ENCODE data around the gene NSFL1C. TPM values are rescaled to one million over a fixed set of nuclear protein-coding genes. Genes with fewer than 3 reads are reported as not detected.
A peak's percentile ranks its signal among the peaks of the same experiment; 100 is the strongest.

NSFL1C gene
- total and polyA plus RNA-seq, 2 of the 4 experiments (the other 2 are of a cell fraction), result 33.0 to 40.3 TPM

- Histone ChIP-seq H3K56ac (ENCODE audit: extremely low read depth, insufficient read depth, low read length) (no peak overlapping the region), H3K4me3 (ENCODE audit: insufficient read depth, low read depth, low read length) (no peak overlapping the region), H2BK120ac (ENCODE audit: low read depth, low read length) (no peak overlapping the region), H3K27me3 (ENCODE audit: control insufficient read depth, insufficient read depth, low read length) (no peaks in the 10 kb centered on the region), H4K20me1 (ENCODE audit: insufficient read depth, low read length) (0 out of 2 replicates have a peak, but pooled peaks cover 5% of the 10 kb centered on the region), H3K79me1 (ENCODE audit: low read depth in 1 of 2, low read length in 2 of 2) (peaks cover 31 to 43% of the 10 kb centered on the region in 2 experiments), H3K4ac (ENCODE audit: low read depth, low read length) (no peak overlapping the region), H3K9me1 (ENCODE audit: insufficient read depth, low read length) (peaks cover 11% of the 10 kb centered on the region; the same call in 1 of the 2 replicates), H2BK5ac (ENCODE audit: low read depth, low read length, poor library complexity, severe bottlenecking) (no peak overlapping the region), H4K5ac (ENCODE audit: low read depth, low read length) (no peak overlapping the region), H3K4me2 (ENCODE audit: low read depth, low read length) (no peak overlapping the region), H3K27ac (ENCODE audit: insufficient read depth, low read length) (no peak overlapping the region), H3K9me3 (ENCODE audit: control insufficient read depth, insufficient read depth, low read length) (peaks cover 10% of the 10 kb centered on the region), H3K9ac (ENCODE audit: low read depth, low read length) (no peak overlapping the region), H4K91ac (ENCODE audit: insufficient read depth, low read depth, low read length) (no peak overlapping the region), H4K8ac (ENCODE audit: low read depth in 2 of 2, low read length in 2 of 2) (no peak overlapping the region), H3K4me1 (ENCODE audit: control insufficient read depth, insufficient read depth, low read length) (no peaks in the 10 kb centered on the region), H3K18ac (ENCODE audit: low read depth, low read length) (no peak overlapping the region), H3K23ac (ENCODE audit: low read depth, low read length) (no peak overlapping the region), H2AK9ac (replicated peaks; ENCODE audit: low read depth, low read length, poor library complexity) (no peak overlapping the region), H2AFZ (replicated peaks; ENCODE audit: low read length, poor library complexity) (no peak overlapping the region), H2BK15ac (ENCODE audit: low read depth, low read length) (no peak overlapping the region), H2AK5ac (ENCODE audit: low read depth, low read length) (no peak overlapping the region), H2BK20ac (ENCODE audit: low read depth, low read length) (no peak overlapping the region), H3K14ac (replicated peaks; ENCODE audit: low read depth, low read length) (no peak overlapping the region), H3K36me3 (ENCODE audit: control insufficient read depth, insufficient read depth, low read length) (peaks cover 59% of the 10 kb centered on the region)
- POLR2A ChIA-PET (ENCODE audit: unreplicated experiment), result no interaction called here
- intact Hi-C loops (cut with micrococcal nuclease) (no loop called here), dilution Hi-C loops (cut with HindIII; ENCODE audit: low sequenced_read_pairs, unreplicated experiment) (no loop called here), in situ Hi-C loops (cut with MboI; ENCODE audit: low sequenced_read_pairs) (no loop called here)
- CTCF ChIA-PET, result no interaction called here
- peak; percentile 33 for DNase-seq
- ATAC-seq (ENCODE audit: low read depth), result peak; percentile 51
- no CpG with 5 or more reads among the region's 5 CpGs for WGBS, 2 experiments (ENCODE audit: extremely low coverage in 2 of 2, insufficient read length in 1 of 2)
- BruUV-seq (replicated peaks), result no TSS peak
- no peak for TF ChIP-seq RCOR1 (IDR thresholded peaks at IDR 0.05; ENCODE audit: insufficient replicate concordance, low read length)
- no peak for TF ChIP-seq RFX5 (IDR thresholded peaks at IDR 0.05; ENCODE audit: low read depth, low read length)
- TF ChIP-seq NFE2L2 (IDR thresholded peaks at IDR 0.05; ENCODE audit: low read depth, low read length), result no peak
- no peak for TF ChIP-seq POLR2A (IDR thresholded peaks at IDR 0.05; ENCODE audit: low read depth, low read length)
- TF ChIP-seq MXI1 (IDR thresholded peaks at IDR 0.05; ENCODE audit: borderline replicate concordance, low read depth, low read length), result no peak
- TF ChIP-seq SMC3 (IDR thresholded peaks at IDR 0.05; ENCODE audit: low read depth, low read length), result no peak
- no peak for TF ChIP-seq CHD1 (IDR thresholded peaks at IDR 0.05; ENCODE audit: low read depth, low read length)
Measured at GRCh38 chr20:1456300-1456699, 10.3 kb downstream of the NSFL1C start.
